Dermis blood vessel endothelial cell (primary cell): ENCODE measurements around the gene LRMDA. TPM values are rescaled to one million over a fixed set of nuclear protein-coding genes. Genes with fewer than 3 reads are reported as not detected.

Experiments
- DNase-seq: peaks from one replicate; pipeline ENCODE4 v3.0.0; 2010
- total RNA-seq: library from RNA; depleted of rRNA; stranded (reverse); fragments of >200 nt; gene quantifications from 2 replicates; pipeline ENCODE4 v1.2.3, GENCODE V29; 2014

LRMDA gene
- total RNA-seq, 1 donor from 2014 or later = 27.4 TPM

DNA sequence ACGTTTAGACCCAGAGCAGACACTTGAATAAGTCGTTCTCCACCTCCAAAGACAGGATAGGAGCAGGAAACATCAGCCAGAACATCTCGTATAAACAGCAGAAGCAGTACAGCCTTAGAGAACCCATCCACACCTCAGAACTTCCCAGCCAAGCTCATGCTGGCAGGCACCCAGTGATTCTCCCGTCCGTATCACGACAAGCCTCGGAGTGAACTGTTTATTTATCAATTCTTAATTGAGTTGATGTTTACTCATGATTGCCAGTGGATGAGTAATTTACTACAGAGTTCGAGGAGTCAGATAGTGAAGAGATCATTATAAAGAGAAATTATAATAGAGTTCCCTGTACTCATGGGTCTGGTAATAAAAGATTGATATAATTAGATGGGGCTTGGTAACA, 811.5 kb downstream of the LRMDA start:
- no peak for DNase-seq

DNA sequence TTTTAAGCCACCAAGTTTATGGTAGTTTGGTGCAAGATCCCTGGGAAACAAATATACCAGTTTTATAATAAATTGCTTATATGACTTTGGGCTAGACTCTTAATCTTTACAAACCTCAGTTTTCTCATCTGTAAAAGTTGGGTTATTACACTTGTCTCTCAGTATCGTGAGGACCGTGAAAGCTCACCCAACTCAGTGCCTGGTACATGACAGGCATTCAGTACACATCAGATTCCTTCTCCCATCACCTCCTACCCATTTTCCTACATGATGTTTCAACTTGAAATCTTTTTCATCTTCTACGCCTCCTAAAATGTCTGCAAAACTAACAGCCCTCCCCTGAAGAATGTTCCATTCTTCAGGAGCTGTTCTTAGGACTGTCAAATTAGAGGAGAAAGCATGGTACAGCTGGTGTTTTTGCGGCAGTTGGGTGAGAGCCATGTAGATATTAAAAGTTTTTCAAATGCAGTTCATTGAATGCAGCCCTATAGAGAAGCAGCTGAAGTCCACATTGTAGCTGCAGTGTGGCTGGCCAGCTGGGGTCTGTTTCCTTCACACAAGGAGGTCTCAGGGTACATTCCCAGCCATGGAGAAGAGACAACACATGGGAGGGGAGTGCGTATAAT, 812.8 kb downstream of the LRMDA start:
- DNase-seq = no peak

DNA sequence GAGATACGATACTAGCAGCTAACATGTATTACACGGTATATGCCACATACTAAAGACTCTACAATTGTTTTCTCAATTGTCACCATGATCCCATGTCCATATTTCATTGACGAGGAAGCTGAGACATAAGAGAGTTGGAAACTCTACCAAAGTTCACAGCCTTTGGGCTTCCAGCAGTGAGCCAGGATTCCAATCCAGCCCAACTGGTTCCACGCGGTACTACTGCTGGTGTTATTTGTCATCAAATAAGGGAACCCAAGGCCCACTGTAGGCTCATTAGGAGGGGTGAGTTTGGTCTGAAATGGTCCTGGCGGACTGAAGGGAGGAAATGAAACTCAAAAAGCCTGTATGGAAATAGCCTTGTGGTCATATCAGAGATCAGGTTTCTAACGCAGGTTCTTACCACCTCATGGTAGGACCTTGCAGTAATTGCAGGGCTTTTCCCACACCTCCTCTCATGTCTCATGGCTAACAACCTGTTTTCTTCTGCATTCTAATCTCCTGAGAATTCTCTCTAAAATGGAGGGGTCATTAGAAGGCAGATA, 814.6 kb downstream of the LRMDA start:
- no peak for DNase-seq

DNA sequence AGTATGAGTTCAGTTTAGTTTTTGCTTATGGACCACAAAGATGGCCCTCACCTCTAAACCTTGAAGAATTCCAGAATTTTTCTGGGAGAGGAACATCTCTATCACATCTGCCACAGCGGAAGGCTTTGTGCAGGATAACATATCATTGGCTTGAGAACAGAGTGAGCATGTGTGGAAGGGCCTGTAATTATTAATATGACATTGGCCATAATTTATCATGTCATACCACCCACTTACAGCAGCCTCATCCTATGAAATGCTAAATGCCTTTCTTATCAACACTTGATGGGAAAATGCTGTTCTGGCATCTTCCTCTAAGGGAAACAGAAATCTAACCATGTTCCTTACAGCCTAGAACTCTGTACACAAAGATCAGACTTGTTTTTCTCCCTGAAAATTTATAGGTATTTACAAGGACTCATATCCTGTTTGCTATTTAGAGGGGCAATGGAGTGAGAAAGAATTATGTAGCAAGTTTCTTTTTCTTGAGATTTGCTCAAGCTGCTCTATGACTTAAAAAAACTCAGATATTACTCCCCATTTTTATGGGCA, 817.3 kb downstream of the LRMDA start:
- no peak for DNase-seq

DNA sequence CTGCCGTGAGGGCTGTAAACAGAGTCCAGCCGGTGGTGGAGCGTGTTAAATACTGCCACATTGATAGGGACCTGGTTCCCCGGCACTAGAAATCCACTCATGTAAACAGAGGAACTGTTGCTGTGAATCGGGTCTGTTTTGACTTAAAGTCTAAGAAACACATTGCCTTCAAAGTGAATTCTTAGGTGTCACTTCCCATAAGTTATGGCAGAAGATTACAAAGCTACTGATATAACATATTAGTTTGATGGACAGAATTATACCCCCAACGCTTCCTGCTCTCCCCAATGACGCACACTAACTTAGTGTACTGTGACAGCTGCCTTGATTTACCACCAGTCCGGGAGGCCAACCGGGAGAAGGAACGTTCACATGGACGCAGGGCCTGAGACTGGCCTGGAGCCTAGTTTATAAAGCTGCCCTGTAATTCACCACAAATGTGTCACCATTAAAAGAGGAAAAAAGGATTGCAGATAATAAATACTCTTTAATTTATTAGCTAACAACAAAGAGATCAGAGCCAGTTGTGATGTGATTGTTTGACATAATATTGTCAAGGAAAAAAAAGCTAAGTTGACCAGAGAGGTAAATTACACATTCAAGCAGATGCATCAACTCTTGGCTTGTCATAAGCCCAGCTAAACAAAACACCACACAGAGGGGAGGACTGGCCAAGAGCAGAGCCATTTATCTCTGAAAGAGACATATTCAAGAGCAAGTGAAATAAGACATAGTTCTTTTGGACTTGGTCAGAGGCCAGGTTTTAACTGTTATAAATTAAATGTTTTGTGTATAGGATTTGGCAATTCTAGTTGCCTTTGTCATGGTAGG, 820.6 kb downstream of the LRMDA start:
- DNase-seq = no peak

DNA sequence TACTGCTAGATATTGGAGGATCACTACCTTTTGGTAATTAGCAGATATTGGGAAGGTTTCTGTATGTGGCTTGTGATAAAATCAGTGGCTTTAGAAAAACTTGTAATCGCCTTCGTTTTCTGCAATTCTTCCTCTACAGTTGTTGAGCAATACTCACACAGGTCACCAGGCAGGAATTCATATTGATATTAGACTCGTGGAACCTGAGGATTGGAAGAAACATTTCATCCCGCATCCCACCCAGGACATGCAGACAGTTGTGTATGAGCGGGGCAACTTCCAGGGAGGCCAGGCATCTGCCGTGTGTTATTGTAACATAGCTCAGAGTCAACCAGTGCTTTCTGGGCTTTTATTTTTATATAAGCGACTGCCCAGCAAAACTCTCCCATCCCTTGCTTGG, 821.3 kb downstream of the LRMDA start:
- DNase-seq = no peak

DNA sequence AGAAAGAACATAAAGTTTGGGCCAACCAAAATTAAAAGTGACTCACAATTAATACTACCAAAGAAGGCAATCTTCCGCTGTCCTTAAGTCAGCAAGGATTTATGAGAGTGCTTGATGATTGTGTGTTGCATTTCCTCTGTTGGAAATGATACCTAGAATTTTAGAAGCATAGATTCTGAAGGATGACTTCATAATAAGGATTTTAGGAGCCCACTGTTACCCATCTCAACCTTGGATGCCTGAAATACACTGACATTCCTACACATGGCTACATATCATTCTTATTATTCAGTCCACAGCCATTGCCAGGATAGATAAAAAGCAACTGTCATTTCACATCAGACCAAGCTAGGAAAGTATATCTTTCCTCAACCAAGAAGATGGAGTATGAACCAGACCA, 823.8 kb downstream of the LRMDA start:
- DNase-seq = no peak

DNA sequence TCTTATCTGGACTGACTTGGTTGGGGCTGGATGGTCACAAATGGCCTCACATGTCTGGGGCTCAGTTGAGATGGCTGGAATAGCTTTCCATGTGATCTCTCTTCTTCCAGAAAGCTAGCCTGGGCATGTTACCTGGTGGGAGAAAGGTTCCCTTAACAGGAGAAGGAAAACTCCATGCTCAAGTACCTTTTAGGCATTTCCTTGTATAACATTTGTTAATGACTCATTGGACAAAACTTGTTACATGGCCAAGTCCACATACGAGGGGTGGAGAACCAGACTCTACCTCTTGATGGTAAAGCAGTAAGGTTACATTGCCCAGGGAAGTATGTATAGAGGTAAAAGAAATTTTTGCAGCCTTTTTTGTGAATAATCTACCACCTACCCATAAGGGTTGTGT, 826.4 kb downstream of the LRMDA start:
- no peak for DNase-seq

DNA sequence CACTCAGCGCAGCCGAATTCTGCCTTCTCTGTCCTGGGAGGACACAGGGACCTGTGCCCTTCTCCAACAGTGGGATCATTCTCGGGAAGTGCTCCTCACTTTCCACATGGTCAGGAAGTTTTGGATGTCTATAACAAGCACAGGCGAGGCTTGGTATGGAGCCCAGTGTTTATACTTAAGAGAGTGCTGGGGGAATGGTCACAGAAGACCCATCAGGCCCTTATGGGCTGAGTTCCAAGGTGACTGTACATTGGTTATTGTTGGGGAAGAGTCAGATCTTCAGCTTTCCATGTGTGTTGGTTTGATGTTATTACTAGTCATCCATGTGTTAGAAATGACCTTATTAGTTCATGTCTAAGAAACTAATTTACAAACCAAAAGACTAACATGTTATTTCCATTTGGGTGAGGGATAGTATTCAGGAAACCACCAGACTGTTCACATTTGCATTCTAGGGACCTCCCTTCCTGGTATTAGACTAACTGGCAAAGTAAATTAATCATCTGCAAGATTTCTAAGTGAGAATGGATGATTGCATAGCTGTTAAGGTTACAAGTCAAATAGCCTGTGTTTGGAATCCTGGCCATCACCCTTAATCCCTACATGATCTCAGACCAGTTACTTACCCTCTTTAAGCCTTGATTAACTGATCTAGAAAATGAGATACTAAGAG, 834.2 kb downstream of the LRMDA start:
- no peak for DNase-seq

DNA sequence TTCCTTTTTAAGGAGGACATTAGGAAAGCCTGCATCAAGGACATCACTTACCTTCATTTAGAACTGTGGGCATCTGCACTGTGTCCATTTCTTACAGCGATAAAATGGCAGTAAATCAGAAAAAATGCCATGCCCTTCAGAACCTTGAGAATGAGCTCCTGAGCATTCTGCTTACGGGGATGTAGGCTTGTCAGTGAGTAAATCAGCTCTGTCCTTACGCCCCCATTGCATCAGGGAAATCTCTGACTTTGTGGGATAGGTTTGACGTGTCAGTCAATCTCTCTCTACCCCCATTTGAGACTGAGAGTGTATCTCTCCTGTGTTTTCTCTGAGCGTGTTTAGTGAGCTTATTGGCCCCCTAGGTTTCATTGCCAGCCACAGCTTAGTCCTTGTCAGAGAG, 837.1 kb downstream of the LRMDA start:
- no peak for DNase-seq

DNA sequence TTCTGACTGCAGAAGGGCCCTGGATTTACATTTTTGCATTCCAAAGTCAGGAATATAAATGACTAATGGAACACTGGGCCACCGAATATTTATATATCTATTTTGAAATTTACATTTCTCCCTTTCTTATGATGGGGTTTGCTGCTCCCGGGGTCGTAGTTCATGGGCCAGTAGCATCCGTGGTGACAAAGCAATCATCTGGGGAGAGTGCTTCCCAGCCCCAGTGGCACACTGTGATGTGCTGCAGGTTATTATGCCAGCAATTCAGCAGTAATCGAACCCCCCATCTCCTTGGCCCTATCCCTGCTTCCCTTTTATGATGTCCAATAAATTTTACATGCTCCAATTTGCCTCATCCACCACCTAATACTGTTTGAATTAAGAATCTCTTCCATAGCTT, 837.5 kb downstream of the LRMDA start:
- DNase-seq = no peak

DNA sequence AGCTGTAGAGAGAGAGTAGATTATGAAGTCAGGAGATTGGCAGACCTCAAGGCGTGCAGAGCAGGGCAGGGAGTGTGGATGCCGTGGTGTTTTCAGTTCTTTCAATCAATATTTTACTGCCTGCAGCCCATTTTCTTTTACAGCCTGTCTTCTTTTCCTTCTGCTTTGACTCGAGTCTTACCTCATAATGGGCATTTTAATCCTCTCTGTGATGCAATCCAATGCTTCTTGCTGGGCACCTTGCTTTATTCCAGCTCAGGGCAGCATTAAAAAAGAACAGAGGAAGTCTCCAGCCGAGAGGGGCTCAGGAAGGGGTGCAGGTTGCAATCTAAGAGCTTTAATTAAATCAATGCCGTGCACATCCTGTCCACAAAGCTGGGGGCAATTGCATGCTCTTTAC, 839.0 kb downstream of the LRMDA start:
- DNase-seq = no peak

DNA sequence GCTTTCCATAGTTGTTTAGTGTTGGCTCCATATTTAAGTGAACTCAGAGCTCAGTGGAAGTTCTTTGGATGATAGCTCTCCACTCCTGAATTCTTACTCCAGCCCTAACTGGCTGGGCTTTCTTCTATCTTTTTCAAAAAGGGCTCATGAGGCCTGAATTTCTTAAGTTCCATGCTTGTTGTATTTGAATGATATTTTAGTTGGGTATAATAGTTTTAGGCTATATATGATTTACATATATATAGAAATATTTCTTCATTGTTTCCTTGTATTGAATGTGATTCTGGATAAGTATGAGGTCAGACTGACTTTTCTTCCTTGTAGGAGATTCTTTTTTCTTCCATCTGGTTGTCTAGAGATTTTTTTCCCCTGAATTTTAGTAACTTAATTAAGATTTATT, 843.5 kb downstream of the LRMDA start:
- DNase-seq = no peak

DNA sequence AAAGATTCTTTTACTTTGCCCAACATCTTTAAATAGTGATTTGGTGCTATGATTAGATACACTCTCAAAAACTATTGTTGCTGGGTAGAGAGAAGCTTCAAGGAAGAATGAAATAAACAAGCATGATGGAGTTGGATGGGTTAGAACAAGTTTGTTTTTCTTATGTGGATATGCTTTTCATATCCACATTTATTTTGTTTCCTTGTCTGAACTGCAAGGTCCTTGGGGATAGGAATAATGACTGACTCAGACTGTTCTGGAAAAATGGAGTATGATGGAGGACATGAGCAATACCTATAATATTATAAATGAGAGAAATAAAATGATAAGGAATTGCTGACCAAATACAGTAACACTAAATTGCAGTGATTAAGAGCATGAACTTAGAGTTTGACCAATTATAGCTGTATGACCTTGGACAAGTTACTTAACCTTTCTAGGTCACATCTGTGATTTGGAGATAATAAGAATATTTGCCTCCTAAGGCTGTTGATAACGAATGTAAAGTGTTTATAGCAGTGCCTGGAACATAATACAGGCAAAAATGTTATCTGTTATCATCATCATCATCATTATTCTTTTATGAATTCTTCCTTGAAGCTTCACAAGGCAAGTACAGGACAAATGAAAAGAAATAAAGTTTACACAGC, 847.5 kb downstream of the LRMDA start:
- no peak for DNase-seq

DNA sequence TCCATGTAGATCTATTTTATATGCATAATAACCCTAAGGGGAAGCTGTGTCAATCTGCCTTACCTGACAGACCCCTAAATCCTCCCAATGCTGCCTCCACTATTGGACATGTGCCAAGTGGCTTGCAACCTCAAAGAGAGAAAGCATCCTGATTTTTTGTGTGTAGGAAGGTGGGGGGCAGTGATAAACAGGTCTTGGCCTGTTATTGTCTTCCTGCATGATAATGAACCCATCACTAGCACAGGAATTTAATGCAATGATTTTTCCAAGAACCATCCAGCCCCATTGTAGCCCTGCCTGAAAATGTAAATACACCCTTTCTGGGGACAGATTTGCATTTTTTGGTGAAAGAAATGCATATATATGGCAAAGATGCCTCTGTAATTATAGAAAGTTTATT, 850.2 kb downstream of the LRMDA start:
- DNase-seq = no peak

DNA sequence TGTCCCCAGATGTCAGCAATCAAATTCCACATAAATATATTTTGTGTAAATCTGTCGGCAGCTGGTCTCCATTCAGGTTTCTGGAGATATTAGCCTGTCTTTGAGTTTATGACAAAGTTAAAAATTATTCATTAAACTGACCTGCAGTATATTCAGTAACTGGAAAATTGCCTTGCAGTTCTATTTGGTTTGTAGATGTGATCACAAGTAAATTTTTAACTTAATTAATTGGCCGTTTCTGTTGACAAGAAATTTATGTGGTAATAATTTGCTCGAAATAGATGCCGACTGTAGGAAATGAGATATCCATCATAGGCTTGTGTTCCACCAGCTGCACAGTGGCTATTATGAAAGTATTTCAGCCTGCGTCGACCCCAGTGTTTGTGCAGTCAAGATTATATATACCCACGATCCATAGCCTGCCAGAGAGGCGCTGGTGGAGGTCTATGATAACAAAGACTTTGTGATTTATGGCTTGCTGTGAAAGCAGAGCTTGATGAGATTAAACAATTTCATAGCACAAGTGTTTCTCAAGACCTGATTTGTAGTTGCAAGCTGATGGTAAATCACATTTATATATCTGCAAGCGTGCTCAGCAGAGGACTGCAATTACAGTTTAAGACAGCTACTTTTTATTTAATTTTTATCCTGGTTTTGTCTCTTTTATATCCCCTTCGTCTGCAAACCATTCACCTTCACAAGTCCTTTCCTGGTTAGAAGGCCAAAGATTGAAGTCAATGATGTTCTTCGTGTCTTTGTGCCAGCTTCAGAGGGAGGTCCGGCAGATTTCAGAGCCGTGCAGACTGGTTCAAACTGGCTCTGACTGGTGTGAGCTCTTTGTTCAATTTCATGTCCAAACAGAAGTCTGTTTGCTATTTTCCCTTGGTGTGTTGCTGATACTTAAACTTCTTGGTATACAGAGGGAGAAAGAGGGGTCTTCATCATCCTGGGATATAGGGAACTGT, 850.9 kb downstream of the LRMDA start:
- DNase-seq = no peak

DNA sequence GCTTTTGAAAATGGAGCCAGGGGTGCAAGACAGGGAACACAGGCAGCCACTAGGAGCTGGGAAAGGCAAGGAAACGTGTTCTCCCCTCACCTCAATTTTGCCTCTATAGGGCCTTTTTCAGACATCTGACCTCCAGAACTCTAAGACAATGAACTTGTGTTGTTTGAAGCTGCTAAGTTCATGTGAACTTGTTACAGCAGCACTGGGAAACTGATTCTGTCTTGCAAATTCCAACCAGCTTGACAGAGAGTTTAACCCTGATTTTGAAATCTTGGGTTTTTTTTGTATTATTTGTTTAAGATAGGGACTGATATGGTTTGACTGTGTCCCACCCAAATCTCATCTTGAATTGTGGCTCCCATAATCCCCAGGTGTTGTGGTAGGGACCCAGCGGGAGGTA, 852.9 kb downstream of the LRMDA start:
- no peak for DNase-seq

DNA sequence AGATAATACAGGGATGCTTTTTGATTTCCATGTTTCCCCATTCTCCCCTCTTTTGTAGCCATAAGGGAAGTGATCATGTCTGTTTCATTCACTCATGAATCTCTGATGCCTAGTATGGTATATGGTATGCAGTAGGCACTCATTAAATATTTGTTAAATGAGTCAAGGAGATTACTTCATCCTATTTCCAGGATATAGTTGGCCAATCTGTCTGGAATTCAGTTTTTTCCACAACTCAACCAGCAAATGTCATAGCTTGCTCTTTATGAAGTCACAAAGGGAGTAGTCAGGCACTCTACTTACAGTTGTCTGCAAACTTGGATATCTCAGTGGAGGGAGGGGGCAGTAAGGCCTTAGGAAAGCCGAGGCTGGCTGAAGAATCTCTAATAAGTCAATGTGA, 853.6 kb downstream of the LRMDA start:
- DNase-seq = no peak

DNA sequence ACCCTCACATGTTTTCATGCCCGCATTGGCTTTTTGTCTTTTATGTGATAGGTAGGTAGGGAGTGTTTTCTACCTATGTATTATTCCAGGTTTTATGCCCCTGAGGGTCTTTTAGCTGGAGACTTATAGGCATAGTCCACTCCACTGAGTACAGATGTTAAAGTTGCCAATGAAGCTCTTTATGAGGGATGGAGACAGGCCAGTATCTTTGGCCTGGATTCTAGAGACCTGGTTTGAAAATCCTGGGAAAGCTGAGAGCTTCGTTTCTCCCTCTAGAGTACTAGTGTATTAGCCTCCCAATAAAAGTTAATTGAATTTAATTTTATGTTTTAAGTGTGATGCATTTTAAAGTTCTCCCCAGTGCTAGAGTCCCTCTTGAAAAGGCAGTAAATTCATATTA, 854.1 kb downstream of the LRMDA start:
- DNase-seq = no peak

DNA sequence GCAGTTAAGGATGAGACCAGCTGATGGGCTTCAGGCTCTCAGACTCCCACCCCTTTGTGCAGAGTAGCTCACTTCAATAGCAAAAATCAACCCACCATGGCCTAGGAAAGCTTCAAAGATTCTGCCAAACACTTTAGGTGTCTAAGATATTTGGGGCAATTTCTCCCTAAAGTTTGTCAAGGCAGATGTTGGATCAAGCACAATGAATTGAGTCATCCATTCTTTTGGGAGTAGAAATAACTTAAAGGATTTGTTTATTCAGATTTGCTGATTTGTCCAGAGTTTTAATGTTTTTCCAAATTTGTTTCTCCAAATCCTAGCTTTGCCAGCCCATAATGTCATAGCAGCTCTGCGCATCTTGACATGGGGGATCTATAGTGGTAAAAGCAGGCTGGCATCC, 855.1 kb downstream of the LRMDA start:
- no peak for DNase-seq

DNA sequence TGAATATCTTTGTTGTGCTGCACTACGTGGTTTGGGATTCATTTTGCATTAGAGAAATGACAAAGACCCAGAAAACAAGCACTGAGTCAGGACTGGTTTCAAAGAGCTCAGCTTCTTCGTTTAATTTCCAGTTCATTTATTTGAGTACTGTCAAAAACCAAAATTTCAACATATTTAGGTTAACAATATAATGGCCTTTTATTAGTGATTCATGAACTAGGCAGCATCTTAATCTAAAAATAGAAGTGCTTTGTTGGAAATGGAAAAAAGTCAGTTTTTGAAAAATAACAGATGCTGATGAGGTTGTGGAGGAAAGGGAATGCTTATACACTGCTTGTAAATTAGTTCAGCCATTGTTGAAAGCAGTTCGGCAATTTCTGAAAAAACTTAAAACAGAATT, 856.4 kb downstream of the LRMDA start:
- DNase-seq = no peak

DNA sequence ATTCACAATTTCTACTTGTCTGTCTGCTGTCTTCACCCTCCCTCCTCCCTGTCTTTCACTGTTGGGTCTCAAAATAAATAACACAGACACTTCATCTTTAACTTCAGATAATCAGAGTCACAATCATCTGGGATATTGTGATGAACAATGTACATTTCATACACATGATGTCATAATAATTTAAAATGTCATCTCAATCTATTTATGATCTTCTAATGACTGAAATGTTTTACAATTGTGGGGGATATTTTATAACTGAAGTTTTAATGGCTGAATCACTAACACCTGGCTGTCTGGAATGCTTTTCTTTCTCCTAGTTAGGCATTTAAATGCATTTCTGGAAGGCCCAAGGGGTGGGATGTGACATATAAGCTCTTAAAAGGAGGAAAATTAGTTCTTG, 859.8 kb downstream of the LRMDA start:
- DNase-seq = no peak
